ENCODE results near the gene TACC2.

DNA sequence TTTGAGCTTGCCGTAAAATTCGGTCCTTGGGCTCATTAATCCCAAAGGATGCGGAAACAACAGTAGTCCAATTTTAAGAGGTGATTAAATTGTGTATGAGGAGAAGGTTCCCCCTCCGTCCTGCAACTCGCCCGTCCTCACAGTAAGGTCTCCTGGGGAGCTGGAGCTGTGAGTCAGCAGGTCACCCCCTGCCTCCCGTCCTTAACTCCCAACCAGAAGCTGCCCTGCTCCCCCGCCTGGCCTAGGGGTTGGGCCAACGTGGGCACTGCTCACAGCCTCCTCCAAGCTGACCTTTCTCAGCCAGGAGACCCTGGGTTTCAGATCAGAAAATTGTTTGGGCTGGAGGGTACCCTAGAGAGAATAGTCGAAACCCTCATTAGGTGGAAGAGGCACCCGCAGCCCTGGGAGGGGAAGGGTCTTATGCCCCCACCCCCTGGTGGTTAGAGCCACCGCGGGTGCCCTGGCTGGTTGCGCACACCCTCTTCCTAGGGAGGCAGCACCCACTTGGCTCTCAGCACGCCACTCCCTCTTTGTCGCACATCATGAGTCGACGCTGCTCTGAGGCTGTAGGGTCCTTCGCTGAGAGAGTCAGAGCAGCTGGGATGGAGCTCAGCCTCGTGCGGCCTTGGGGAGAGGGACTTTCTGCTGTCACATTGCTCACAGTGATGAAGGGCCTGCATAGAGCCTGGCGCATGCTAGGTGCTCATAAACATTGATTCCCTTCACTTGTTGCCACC, 131.2 kb downstream of the TACC2 start:
- no peak for TF ChIP-seq ARNTL (CRISPR knock-in tag; IDR thresholded peaks at IDR 0.05; ENCODE audit: borderline replicate concordance, low read depth)
- no peak for TF ChIP-seq ZFP30 (CRISPR knock-in tag; IDR thresholded peaks at IDR 0.05)
- TF ChIP-seq, protein P1, sequence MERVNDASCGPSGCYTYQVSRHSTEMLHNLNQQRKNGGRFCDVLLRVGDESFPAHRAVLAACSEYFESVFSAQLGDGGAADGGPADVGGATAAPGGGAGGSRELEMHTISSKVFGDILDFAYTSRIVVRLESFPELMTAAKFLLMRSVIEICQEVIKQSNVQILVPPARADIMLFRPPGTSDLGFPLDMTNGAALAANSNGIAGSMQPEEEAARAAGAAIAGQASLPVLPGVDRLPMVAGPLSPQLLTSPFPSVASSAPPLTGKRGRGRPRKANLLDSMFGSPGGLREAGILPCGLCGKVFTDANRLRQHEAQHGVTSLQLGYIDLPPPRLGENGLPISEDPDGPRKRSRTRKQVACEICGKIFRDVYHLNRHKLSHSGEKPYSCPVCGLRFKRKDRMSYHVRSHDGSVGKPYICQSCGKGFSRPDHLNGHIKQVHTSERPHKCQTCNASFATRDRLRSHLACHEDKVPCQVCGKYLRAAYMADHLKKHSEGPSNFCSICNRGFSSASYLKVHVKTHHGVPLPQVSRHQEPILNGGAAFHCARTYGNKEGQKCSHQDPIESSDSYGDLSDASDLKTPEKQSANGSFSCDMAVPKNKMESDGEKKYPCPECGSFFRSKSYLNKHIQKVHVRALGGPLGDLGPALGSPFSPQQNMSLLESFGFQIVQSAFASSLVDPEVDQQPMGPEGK (CRISPR knock-in tag; IDR thresholded peaks at IDR 0.05; ENCODE audit: borderline replicate concordance), result no peak
- no peak for TF ChIP-seq ESRRG (CRISPR knock-in tag; IDR thresholded peaks at IDR 0.05)
- no peak for TF ChIP-seq ZNF70 (CRISPR knock-in tag; IDR thresholded peaks at IDR 0.05)
- no peak for TF ChIP-seq ZFP3 (CRISPR knock-in tag; IDR thresholded peaks at IDR 0.05)
- TF ChIP-seq GLIS3 (CRISPR knock-in tag; IDR thresholded peaks at IDR 0.05), result no peak
- TF ChIP-seq ZNF565 (CRISPR knock-in tag; conservative IDR thresholded peaks at IDR 0.05; ENCODE audit: low read depth), result no peak
- TF ChIP-seq OSR1 (CRISPR knock-in tag; IDR thresholded peaks at IDR 0.05), result no peak
- TF ChIP-seq, protein P2, sequence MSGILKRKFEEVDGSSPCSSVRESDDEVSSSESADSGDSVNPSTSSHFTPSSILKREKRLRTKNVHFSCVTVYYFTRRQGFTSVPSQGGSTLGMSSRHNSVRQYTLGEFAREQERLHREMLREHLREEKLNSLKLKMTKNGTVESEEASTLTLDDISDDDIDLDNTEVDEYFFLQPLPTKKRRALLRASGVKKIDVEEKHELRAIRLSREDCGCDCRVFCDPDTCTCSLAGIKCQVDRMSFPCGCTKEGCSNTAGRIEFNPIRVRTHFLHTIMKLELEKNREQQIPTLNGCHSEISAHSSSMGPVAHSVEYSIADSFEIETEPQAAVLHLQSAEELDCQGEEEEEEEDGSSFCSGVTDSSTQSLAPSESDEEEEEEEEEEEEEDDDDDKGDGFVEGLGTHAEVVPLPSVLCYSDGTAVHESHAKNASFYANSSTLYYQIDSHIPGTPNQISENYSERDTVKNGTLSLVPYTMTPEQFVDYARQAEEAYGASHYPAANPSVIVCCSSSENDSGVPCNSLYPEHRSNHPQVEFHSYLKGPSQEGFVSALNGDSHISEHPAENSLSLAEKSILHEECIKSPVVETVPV (CRISPR knock-in tag; IDR thresholded peaks at IDR 0.05), result no peak
- TF ChIP-seq, protein P3, sequence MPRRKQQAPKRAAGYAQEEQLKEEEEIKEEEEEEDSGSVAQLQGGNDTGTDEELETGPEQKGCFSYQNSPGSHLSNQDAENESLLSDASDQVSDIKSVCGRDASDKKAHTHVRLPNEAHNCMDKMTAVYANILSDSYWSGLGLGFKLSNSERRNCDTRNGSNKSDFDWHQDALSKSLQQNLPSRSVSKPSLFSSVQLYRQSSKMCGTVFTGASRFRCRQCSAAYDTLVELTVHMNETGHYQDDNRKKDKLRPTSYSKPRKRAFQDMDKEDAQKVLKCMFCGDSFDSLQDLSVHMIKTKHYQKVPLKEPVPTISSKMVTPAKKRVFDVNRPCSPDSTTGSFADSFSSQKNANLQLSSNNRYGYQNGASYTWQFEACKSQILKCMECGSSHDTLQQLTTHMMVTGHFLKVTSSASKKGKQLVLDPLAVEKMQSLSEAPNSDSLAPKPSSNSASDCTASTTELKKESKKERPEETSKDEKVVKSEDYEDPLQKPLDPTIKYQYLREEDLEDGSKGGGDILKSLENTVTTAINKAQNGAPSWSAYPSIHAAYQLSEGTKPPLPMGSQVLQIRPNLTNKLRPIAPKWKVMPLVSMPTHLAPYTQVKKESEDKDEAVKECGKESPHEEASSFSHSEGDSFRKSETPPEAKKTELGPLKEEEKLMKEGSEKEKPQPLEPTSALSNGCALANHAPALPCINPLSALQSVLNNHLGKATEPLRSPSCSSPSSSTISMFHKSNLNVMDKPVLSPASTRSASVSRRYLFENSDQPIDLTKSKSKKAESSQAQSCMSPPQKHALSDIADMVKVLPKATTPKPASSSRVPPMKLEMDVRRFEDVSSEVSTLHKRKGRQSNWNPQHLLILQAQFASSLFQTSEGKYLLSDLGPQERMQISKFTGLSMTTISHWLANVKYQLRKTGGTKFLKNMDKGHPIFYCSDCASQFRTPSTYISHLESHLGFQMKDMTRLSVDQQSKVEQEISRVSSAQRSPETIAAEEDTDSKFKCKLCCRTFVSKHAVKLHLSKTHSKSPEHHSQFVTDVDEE (CRISPR knock-in tag; IDR thresholded peaks at IDR 0.05), result no peak
- no peak for TF ChIP-seq PPARA (CRISPR knock-in tag; IDR thresholded peaks at IDR 0.05; ENCODE audit: borderline replicate concordance)
- no peak for TF ChIP-seq TCF4 (CRISPR knock-in tag; IDR thresholded peaks at IDR 0.05; ENCODE audit: borderline replicate concordance)
- TF ChIP-seq BACH2 (CRISPR knock-in tag; IDR thresholded peaks at IDR 0.05; ENCODE audit: borderline replicate concordance), result no peak

Data from SK-N-SH treated with all-trans-retinoic acid at 6 μM for 48 hours (cell line).